ENCODE data around the gene PDK2.

GRCh38 chr17:50096092-50096491, 941 bp downstream of the PDK2 start:
- TF ChIP-seq CTCF (conservative IDR thresholded peaks at IDR 0.05; ENCODE audit: low read depth, low read length) (no peak), CHD1 (IDR thresholded peaks at IDR 0.05; ENCODE audit: low read depth, low read length) (no peak), RAD21 (IDR thresholded peaks at IDR 0.05; ENCODE audit: low read length) (no peak)
